Right cardiac atrium (tissue), 5 donors: Measurements from ENCODE around the gene WWC2. TPM values are rescaled to one million over a fixed set of nuclear protein-coding genes. Genes with fewer than 3 reads are reported as not detected.

ENCODE experiments used
- ATAC-seq, 2 donors: fragments of 200-7000 bp; cut with Tn5 transposase; one replicate each; pipeline versions ENCODE4 v1.8.0 to v1.9.1; 2020; ENCODE audit warnings: moderate library complexity in 2 of 2, mild to moderate bottlenecking in 1 of 2
- DNase-seq, 3 donors: peaks; one replicate each; pipeline ENCODE4 v3.0.0-alpha.2; 2020
- H3K27ac ChIP-seq: one replicate; pipeline ENCODE4 v1.5.1; 2013; ENCODE audit warnings: mild to moderate bottlenecking, low read length, control low read depth, moderate library complexity
- H3K27me3 ChIP-seq: one replicate; pipeline ENCODE4 v1.6.1; 2013; ENCODE audit not compliant: control insufficient read depth, insufficient read depth
- H3K4me1 ChIP-seq: one replicate; pipeline ENCODE4 v1.6.1; 2013; ENCODE audit warnings: low read length; ENCODE audit not compliant: control insufficient read depth, insufficient read depth
- H3K4me3 ChIP-seq: one replicate; pipeline ENCODE4 v1.5.1; 2013; ENCODE audit warnings: low read length, control low read depth
- H3K9me3 ChIP-seq: one replicate; pipeline ENCODE4 v1.6.1; 2013; ENCODE audit warnings: low read length; ENCODE audit not compliant: control insufficient read depth
- WGBS: extraction: QIAGEN DNeasy Blood & Tissue Kit; methylation state at CpG from one replicate; pipeline ENCODE4 v1.1.7; 2013; 5-methylcytosine and 5-hydroxymethylcytosine counted together
- intact Hi-C, 4 donors: fragments of 100-400 bp; cut with DNase I; formaldehyde crosslinking; loops; one replicate each; pipeline versions ENCODE4 v1.11.0 to v1.14.0; 2022 to 2023
- polyA plus RNA-seq: library from polyadenylated mRNA; stranded (reverse); fragments of 200-250 nt; gene quantifications from one replicate; pipeline ENCODE4 v1.2.3, GENCODE V29; 2013
- total RNA-seq, 4 donors: library from RNA; stranded (reverse); fragmentation: NEBNext Ultra II Directional; extraction: Animal tissue kit (Norgen Biotek cat#: 25700); gene quantifications; one replicate each; pipeline ENCODE4 v1.2.1, GENCODE V29; 2021
- donor health status: healthy with polysubstance abuse.
- donor health status: DM: no; HTN: yes; CAD: no.
- donor health status: DM: no; HTN: no; CAD: no.
- donor health status: DM: no; HTN: yes; CAD: no; lungs with severe emphysema.
- donor health status: DM: yes; HTN: yes; CAD: no.

WWC2 gene
- total and polyA plus RNA-seq, 5 donors, result 7.3 to 39.2 (median 33.7) TPM

GRCh38 chr4:183355405-183355804, 256.3 kb downstream of the WWC2 start:
- Histone ChIP-seq H3K27me3 (no peaks in the 10 kb centered on the region), H3K27ac (no peak overlapping the region), H3K4me3 (no peak overlapping the region), H3K9me3 (no peaks in the 10 kb centered on the region), H3K4me1 (no peaks in the 10 kb centered on the region)
- ATAC-seq (no peak), DNase-seq (no peak)
- intact Hi-C loops, result no loop called here
- 41% methylated on average over 4 of the region's 4 CpGs for WGBS

GRCh38 chr4:183356173-183356830, 257.2 kb downstream of the WWC2 start:
- WGBS, result 86% methylated on average over 20 of the region's 20 CpGs
- no peaks in the 10 kb centered on the region for H3K27me3 ChIP-seq
- H3K9me3 ChIP-seq, result no peaks in the 10 kb centered on the region
- ATAC-seq (no peak), DNase-seq (no peak)
- H3K4me1 ChIP-seq, result no peaks in the 10 kb centered on the region
- intact Hi-C loops, result no loop called here
- H3K4me3 ChIP-seq, result no peak overlapping the region
- H3K27ac ChIP-seq, result no peak overlapping the region

GRCh38 chr4:183356931-183357675, 258.0 kb downstream of the WWC2 start:
- Histone ChIP-seq H3K4me3 (no peak overlapping the region), H3K27me3 (no peaks in the 10 kb centered on the region), H3K9me3 (no peaks in the 10 kb centered on the region), H3K4me1 (no peaks in the 10 kb centered on the region), H3K27ac (no peak overlapping the region)
- 90% methylated on average over 20 of the region's 20 CpGs for WGBS
- ATAC-seq, result no peak
- intact Hi-C loops, result no loop called here
- no peak for DNase-seq

GRCh38 chr4:183358215-183358755, 259.2 kb downstream of the WWC2 start:
- Histone ChIP-seq H3K27ac (no peak overlapping the region), H3K4me3 (no peak overlapping the region), H3K27me3 (no peaks in the 10 kb centered on the region), H3K4me1 (no peaks in the 10 kb centered on the region), H3K9me3 (no peaks in the 10 kb centered on the region)
- WGBS, result 87% methylated on average over 13 of the region's 13 CpGs
- ATAC-seq, result no peak
- intact Hi-C loops, result no loop called here
- no peak for DNase-seq

- WGBS, result 65% methylated on average over 11 of the region's 11 CpGs
- Histone ChIP-seq H3K27ac (no peak overlapping the region), H3K27me3 (no peaks in the 10 kb centered on the region), H3K9me3 (no peaks in the 10 kb centered on the region), H3K4me3 (no peak overlapping the region), H3K4me1 (no peaks in the 10 kb centered on the region)
- intact Hi-C loops, result no loop called here
- ATAC-seq (no peak), DNase-seq (no peak)
These were observed 261.3 kb downstream of the WWC2 start for GRCh38 chr4:183360161-183360919.

DNA sequence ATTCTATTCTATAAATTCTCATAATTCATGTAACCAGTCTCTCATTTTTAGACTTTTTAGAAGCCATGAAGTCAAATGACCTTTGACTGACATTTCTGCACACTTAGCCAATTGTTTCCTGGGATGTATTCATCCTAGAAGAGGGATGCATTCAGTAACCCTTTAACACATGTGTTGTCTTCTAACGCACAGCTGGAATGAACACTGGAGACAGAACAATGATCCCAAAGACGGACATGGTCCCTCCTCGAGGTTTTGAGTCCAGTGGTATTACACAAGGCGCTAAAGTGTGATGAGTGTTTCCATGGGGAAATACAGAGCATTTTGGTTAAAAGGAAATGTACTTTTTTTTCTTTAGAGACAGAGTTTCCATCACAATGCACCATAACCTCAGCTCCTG, 263.0 kb downstream of the WWC2 start:
- intact Hi-C loops, result no loop called here
- WGBS, result 89% methylated on average over 4 of the region's 4 CpGs

GRCh38 chr4:183362916-183363542, 264.0 kb downstream of the WWC2 start:
- no peaks in the 10 kb centered on the region for H3K27me3 ChIP-seq
- H3K27ac ChIP-seq, result no peak overlapping the region
- H3K4me3 ChIP-seq, result no peak overlapping the region
- DNase-seq (no peak), ATAC-seq (no peak)
- intact Hi-C loops, result no loop called here
- no peaks in the 10 kb centered on the region for H3K4me1 ChIP-seq
- H3K9me3 ChIP-seq, result no peaks in the 10 kb centered on the region
- WGBS, result 63% methylated on average over 15 of the region's 15 CpGs

More for the DNA sequence above, 263.0 kb downstream of the WWC2 start:
- Histone ChIP-seq H3K4me3 (no peak overlapping the region), H3K9me3 (no peaks in the 10 kb centered on the region), H3K27ac (no peak overlapping the region), H3K27me3 (no peaks in the 10 kb centered on the region), H3K4me1 (no peaks in the 10 kb centered on the region)
- ATAC-seq (no peak), DNase-seq (no peak)

GRCh38 chr4:183364025-183364424, 265.0 kb downstream of the WWC2 start:
- ATAC-seq (no peak), DNase-seq (no peak)
- Histone ChIP-seq H3K27me3 (no peaks in the 10 kb centered on the region), H3K27ac (no peak overlapping the region), H3K4me1 (no peaks in the 10 kb centered on the region), H3K9me3 (no peaks in the 10 kb centered on the region), H3K4me3 (no peak overlapping the region)
- intact Hi-C loops, result no loop called here
- WGBS, result 72% methylated on average over 10 of the region's 10 CpGs

GRCh38 chr4:183366206-183366835, 267.3 kb downstream of the WWC2 start:
- Histone ChIP-seq H3K4me3 (no peak overlapping the region), H3K9me3 (no peaks in the 10 kb centered on the region), H3K27me3 (no peaks in the 10 kb centered on the region), H3K4me1 (no peaks in the 10 kb centered on the region), H3K27ac (no peak overlapping the region)
- WGBS, result 81% methylated on average over 16 of the region's 16 CpGs
- intact Hi-C loops, result no loop called here
- ATAC-seq (no peak), DNase-seq (no peak)

GRCh38 chr4:183369073-183369472, 270.0 kb downstream of the WWC2 start:
- intact Hi-C loops, result no loop called here
- no peak for ATAC-seq
- no peak overlapping the region for H3K4me3 ChIP-seq
- H3K4me1 ChIP-seq, result no peaks in the 10 kb centered on the region
- 78% methylated on average over 8 of the region's 8 CpGs for WGBS
- no peak overlapping the region for H3K27ac ChIP-seq
- no peaks in the 10 kb centered on the region for H3K27me3 ChIP-seq
- peaks cover 2% of the 10 kb centered on the region for H3K9me3 ChIP-seq
- DNase-seq, result no peak
